ENCODE data around the gene PSMC3IP. TPM values are rescaled to one million over a fixed set of nuclear protein-coding genes. Genes with fewer than 3 reads are reported as not detected.
"Not testable (repeated sequence)": the region's sequence is repeated elsewhere in the genome, so short reads cannot be mapped to it uniquely, and the experiment has no call there.

PSMC3IP gene
- polyA plus RNA-seq, 5 donors = 17.1 to 24.1 (median 18.2) TPM

- DNase-seq = no peak
Observed at GRCh38 chr17:42541041-42541833, 36.3 kb downstream of the PSMC3IP start.

- DNase-seq = not testable (repeated sequence)
Observed at GRCh38 chr17:42540558-42540957, 37.0 kb downstream of the PSMC3IP start.

- no peak for DNase-seq
Observed at GRCh38 chr17:42538482-42538881, 39.0 kb downstream of the PSMC3IP start.

- DNase-seq = no peak
Observed at GRCh38 chr17:42537826-42538451, 39.6 kb downstream of the PSMC3IP start.

GRCh38 chr17:42537156-42537805 is 40.2 kb downstream of the PSMC3IP start:
- no peak for DNase-seq

GRCh38 chr17:42536372-42537155 is 41.0 kb downstream of the PSMC3IP start:
- peak; percentile 67 to 75 for DNase-seq

GRCh38 chr17:42536048-42536371 is 41.5 kb downstream of the PSMC3IP start, which contains the start of gene NAGLU:
NAGLU (plus strand) TSS chr17:42536241; CDS start chr17:42536273, 32 bp downstream.
- peak; percentile 92 to 93 for DNase-seq

GRCh38 chr17:42535155-42536047 is 42.1 kb downstream of the PSMC3IP start:
- no peak for DNase-seq

GRCh38 chr17:42531455-42532354 is 45.8 kb downstream of the PSMC3IP start:
- peak; percentile 44 to 47 for DNase-seq

GRCh38 chr17:42530952-42531454 is 46.5 kb downstream of the PSMC3IP start:
- no peak for DNase-seq

- no peak for DNase-seq
Observed at GRCh38 chr17:42529061-42529460, 48.5 kb downstream of the PSMC3IP start.

GRCh38 chr17:42527932-42528331 is 49.6 kb downstream of the PSMC3IP start:
- no peak for DNase-seq

GRCh38 chr17:42526031-42526444 is 51.5 kb downstream of the PSMC3IP start:
- DNase-seq = no peak

GRCh38 chr17:42525221-42525620 is 52.3 kb downstream of the PSMC3IP start:
- DNase-seq = no peak

GRCh38 chr17:42522798-42523278 is 54.7 kb downstream of the PSMC3IP start:
- DNase-seq = no peak

Data from right lung (tissue), 5 donors.